Bronchial epithelial cell (primary cell): ENCODE results near the gene PSTPIP1. TPM values are rescaled to one million over a fixed set of nuclear protein-coding genes. Genes with fewer than 3 reads are reported as not detected.

Source experiments
- DNase-seq: peaks from one replicate; pipeline ENCODE4 v3.0.0-alpha.2; 2010; ENCODE audit warnings: low read depth
- FAIRE-seq: peaks from 2 replicates; lab custom pipeline; 2011; peaks lifted over from hg19 to GRCh38; lab: Jason Lieb, UNC
- H3K27me3 ChIP-seq: 2 replicates; pipeline ENCODE4 v1.5.1; 2011; ENCODE audit warnings: low read length; ENCODE audit not compliant: control insufficient read depth, insufficient read depth
- H3K36me3 ChIP-seq: 2 replicates; pipeline ENCODE4 v1.5.1; 2011; ENCODE audit warnings: low read length; ENCODE audit not compliant: control insufficient read depth, insufficient read depth
- H3K4me3 ChIP-seq: 2 replicates; pipeline ENCODE4 v1.5.1; 2011; ENCODE audit warnings: mild to moderate bottlenecking, low read depth, low read length, control low read depth
- CTCF ChIP-seq: IDR thresholded peaks from 2 replicates; pipeline ENCODE4 v1.5.1; 2011; ENCODE audit warnings: mild to moderate bottlenecking, moderate library complexity, low read length, control low read depth, inconsistent platforms; ENCODE audit not compliant: insufficient read depth, severe bottlenecking
- total RNA-seq: library from RNA; depleted of rRNA; stranded (reverse); fragments of >200 nt; gene quantifications from 2 replicates; pipeline ENCODE4 v1.2.1, GENCODE V29; 2014

The PSTPIP1 gene
- total RNA-seq, 1 donor from 2014 or later: not detected

GRCh38 chr15:77034695-77035489, 40.0 kb downstream of the PSTPIP1 start:
- FAIRE-seq (no peak), DNase-seq (no peak)
- Histone ChIP-seq H3K4me3 (no peak overlapping the region), H3K36me3 (no peaks in the 10 kb centered on the region), H3K27me3 (no peaks in the 10 kb centered on the region)
- TF ChIP-seq CTCF: peak; percentile 68

- FAIRE-seq (no peak), DNase-seq (no peak)
- Histone ChIP-seq H3K36me3 (no peaks in the 10 kb centered on the region), H3K27me3 (no peaks in the 10 kb centered on the region), H3K4me3 (no peak overlapping the region)
- TF ChIP-seq CTCF: no peak
Measured at GRCh38 chr15:77035584-77035983, 40.7 kb downstream of the PSTPIP1 start.

GRCh38 chr15:77035999-77036471, 41.1 kb downstream of the PSTPIP1 start:
- FAIRE-seq (peak; percentile 72), DNase-seq (peak; percentile 35)
- no peak for TF ChIP-seq CTCF
- Histone ChIP-seq H3K4me3 (no peak overlapping the region), H3K36me3 (no peaks in the 10 kb centered on the region), H3K27me3 (no peaks in the 10 kb centered on the region)

GRCh38 chr15:77036537-77037387, 41.8 kb downstream of the PSTPIP1 start:
- FAIRE-seq (no peak), DNase-seq (no peak)
- Histone ChIP-seq H3K36me3 (no peaks in the 10 kb centered on the region), H3K4me3 (no peak overlapping the region), H3K27me3 (no peaks in the 10 kb centered on the region)
- no peak for TF ChIP-seq CTCF

GRCh38 chr15:77037388-77038209, 42.7 kb downstream of the PSTPIP1 start:
- H3K27me3 ChIP-seq: no peaks in the 10 kb centered on the region
- no peaks in the 10 kb centered on the region for H3K36me3 ChIP-seq
- no peak for TF ChIP-seq CTCF
- no peak overlapping the region for H3K4me3 ChIP-seq
- no peak for FAIRE-seq
- DNase-seq: no peak
